Upper lobe of left lung (tissue), 6 donors: ENCODE measurements around the gene PLEKHG3. TPM values are rescaled to one million over a fixed set of nuclear protein-coding genes. Genes with fewer than 3 reads are reported as not detected.

Source experiments
- ATAC-seq, 2 donors: fragments of 200-7000 bp; cut with Tn5 transposase; one replicate each; pipeline ENCODE4 v1.9.1; 2022; ENCODE audit warnings: mild to moderate bottlenecking in 2 of 2, moderate library complexity in 2 of 2; ENCODE audit not compliant: low FRiP score in 2 of 2
- DNase-seq, 2 donors: peaks; one replicate each; pipeline ENCODE4 v3.0.0-alpha.2; 2019 to 2020
- H3K27ac ChIP-seq, 4 donors: fragments of 200-600 bp; sonication (generic); one replicate each; pipeline ENCODE4 v1.5.1; 2016 to 2019
- H3K27me3 ChIP-seq, 4 donors: fragments of 200-600 bp; sonication (generic); one replicate each; pipeline ENCODE4 v1.5.1; 2017 to 2019
- H3K36me3 ChIP-seq, 4 donors: fragments of 200-600 bp; sonication (generic); one replicate each; pipeline ENCODE4 v1.5.1; 2016 to 2019
- H3K4me1 ChIP-seq, 4 donors: fragments of 200-600 bp; sonication (generic); one replicate each; pipeline ENCODE4 v1.5.1; 2018 to 2019
- H3K4me3 ChIP-seq, 4 donors: fragments of 200-600 bp; sonication (generic); one replicate each; pipeline ENCODE4 v1.5.1; 2017 to 2019; ENCODE audit warnings: mild to moderate bottlenecking in 2 of 4, moderate library complexity in 1 of 4
- H3K9me3 ChIP-seq, 4 donors: fragments of 200-600 bp; sonication (generic); one replicate each; pipeline ENCODE4 v1.5.1; 2018 to 2019
- CTCF ChIP-seq, 6 experiments: fragments of 450-650 bp in 4 of 6; fragments of 200-600 bp in 2 of 6; sonication (generic) in 2 of 6; IDR thresholded peaks; one replicate each; pipeline ENCODE4 v1.5.1; 2016 to 2019; ENCODE audit warnings: antibody characterized with exemption in 6 of 6
- EP300 ChIP-seq, 4 donors: sonication (generic); formaldehyde crosslinking; IDR thresholded peaks; one replicate each; pipeline ENCODE4 v1.5.1; 2017; ENCODE audit warnings: antibody characterized with exemption in 4 of 4, control low read depth in 2 of 4
- POLR2A ChIP-seq, 4 donors: fragments of 450-650 bp; IDR thresholded peaks; one replicate each; pipeline ENCODE4 v1.5.1; 2016 to 2017; ENCODE audit warnings: antibody characterized with exemption in 4 of 4, mild to moderate bottlenecking in 2 of 4
- POLR2AphosphoS5 ChIP-seq, 2 donors: sonication (generic); formaldehyde crosslinking; IDR thresholded peaks; one replicate each; pipeline ENCODE4 v1.5.1; 2017; ENCODE audit warnings: antibody characterized with exemption in 2 of 2
- WGBS, 2 donors: methylation state at CpG; one replicate each; pipeline ENCODE4 v1.1.5; 2017 to 2018; 5-methylcytosine and 5-hydroxymethylcytosine counted together
- total RNA-seq, 6 donors: library from RNA; depleted of rRNA in 4 of 6; stranded (reverse); fragments of >200 nt in 4 of 6; gene quantifications; one replicate each; pipeline versions ENCODE4 v1.1.0 to v1.2.1, GENCODE V29; 2016 to 2021
- donor health status: DM: no; HTN: no; CAD: no; lungs with moderate emphysema.
- donor health status: DM: no; HTN: yes; CAD: no; lungs with severe emphysema.

PLEKHG3 gene
- total RNA-seq, 6 donors from 2014 or later, result 12.8 to 49.2 (median 34.8) TPM

DNA sequence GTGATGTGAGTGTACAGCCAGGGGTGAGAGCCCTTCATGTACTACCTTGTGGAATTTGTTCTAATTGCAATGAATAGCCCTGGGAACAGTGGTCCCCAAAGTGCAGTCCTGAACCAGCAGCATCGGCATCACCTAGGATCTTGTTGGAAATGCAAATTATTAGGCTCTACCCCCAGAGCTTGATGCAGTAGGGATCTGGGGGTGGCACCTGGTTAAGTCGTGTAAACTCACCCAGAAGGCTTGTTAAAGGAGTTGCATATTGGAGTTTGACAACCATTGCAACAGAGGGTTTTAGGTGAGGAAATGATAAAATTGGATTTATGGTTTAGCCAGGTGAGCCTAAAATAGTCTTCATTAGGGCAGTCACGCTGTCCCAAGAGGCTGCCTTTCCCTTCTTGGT is 73.2 kb downstream of the PLEKHG3 start:
- no peak for TF ChIP-seq EP300 (IDR thresholded peaks at IDR 0.05)
- Histone ChIP-seq H3K27ac (no peak overlapping the region), H3K9me3 (no peaks in the 10 kb centered on the region), H3K4me1 (no peaks in the 10 kb centered on the region), H3K36me3 (no peaks in the 10 kb centered on the region), H3K4me3 (no peak overlapping the region), H3K27me3 (no peaks in the 10 kb centered on the region)
- ATAC-seq (no peak), DNase-seq (no peak)
- 81 to 90% methylated on average over 3 of the region's 3 CpGs for WGBS, 2 donors

GRCh38 chr14:64778104-64778754 is 74.0 kb downstream of the PLEKHG3 start:
- DNase-seq (no peak), ATAC-seq (no peak)
- Histone ChIP-seq H3K4me3 (no peak overlapping the region), H3K4me1 (no peaks in the 10 kb centered on the region), H3K27ac (no peak overlapping the region), H3K27me3 (no peaks in the 10 kb centered on the region), H3K9me3 (no peaks in the 10 kb centered on the region), H3K36me3 (no peaks in the 10 kb centered on the region)
- no peak for TF ChIP-seq POLR2AphosphoS5 (IDR thresholded peaks at IDR 0.05)
- no peak for TF ChIP-seq EP300 (IDR thresholded peaks at IDR 0.05)
- no peak for TF ChIP-seq POLR2A (IDR thresholded peaks at IDR 0.05)
- TF ChIP-seq CTCF (IDR thresholded peaks at IDR 0.05), result no peak
- 82% methylated on average over 7 of the region's 7 CpGs for WGBS, 2 donors

- no peak for TF ChIP-seq POLR2AphosphoS5 (IDR thresholded peaks at IDR 0.05)
- TF ChIP-seq CTCF (IDR thresholded peaks at IDR 0.05), result no peak
- no peak for TF ChIP-seq POLR2A (IDR thresholded peaks at IDR 0.05)
- TF ChIP-seq EP300 (IDR thresholded peaks at IDR 0.05), result no peak
- H3K27me3 ChIP-seq, result no peaks in the 10 kb centered on the region
- ATAC-seq (no peak), DNase-seq (no peak)
- WGBS, 2 donors, result 89 to 92% methylated on average over 4 to 7 of the region's 7 CpGs
- H3K36me3 ChIP-seq, result no peaks in the 10 kb centered on the region
- no peaks in the 10 kb centered on the region for H3K4me1 ChIP-seq
- H3K27ac ChIP-seq, result no peak overlapping the region
- no peaks in the 10 kb centered on the region for H3K9me3 ChIP-seq
- H3K4me3 ChIP-seq, result no peak overlapping the region
Measured at GRCh38 chr14:64779472-64779871, 75.2 kb downstream of the PLEKHG3 start.

DNA sequence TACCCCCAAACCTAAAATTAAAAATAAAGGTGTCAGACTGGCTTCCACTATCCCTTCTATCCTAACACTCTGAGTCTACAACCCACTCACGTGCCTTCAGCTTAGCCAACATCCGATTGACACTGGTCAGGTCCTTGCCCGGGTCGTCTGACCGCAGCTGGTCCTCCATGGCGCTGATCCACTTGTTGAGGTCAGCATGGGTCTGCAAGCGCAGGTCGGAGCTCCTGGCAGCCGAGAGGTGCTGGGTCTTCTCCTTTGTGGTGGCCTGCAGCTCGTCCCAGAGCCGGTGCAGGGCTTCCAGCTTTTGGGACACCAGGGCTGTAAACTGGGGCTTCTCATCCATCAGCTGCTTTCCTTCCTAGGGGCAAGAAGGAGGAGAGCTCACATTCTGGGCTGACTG is 78.0 kb downstream of the PLEKHG3 start:
- TF ChIP-seq EP300 (IDR thresholded peaks at IDR 0.05) (no peak), POLR2A (IDR thresholded peaks at IDR 0.05) (no peak), CTCF (IDR thresholded peaks at IDR 0.05) (no peak), POLR2AphosphoS5 (IDR thresholded peaks at IDR 0.05) (no peak)
- H3K4me1 ChIP-seq, result no peaks in the 10 kb centered on the region
- ATAC-seq (no peak), DNase-seq (peak in 1 of 2 donors; percentile 40)
- H3K36me3 ChIP-seq, result no peaks in the 10 kb centered on the region
- no peaks in the 10 kb centered on the region for H3K27me3 ChIP-seq
- WGBS, 2 donors, result 90 to 91% methylated on average over 11 of the region's 11 CpGs
- H3K4me3 ChIP-seq, result no peak overlapping the region
- no peak overlapping the region for H3K27ac ChIP-seq
- H3K9me3 ChIP-seq, result no peaks in the 10 kb centered on the region

DNA sequence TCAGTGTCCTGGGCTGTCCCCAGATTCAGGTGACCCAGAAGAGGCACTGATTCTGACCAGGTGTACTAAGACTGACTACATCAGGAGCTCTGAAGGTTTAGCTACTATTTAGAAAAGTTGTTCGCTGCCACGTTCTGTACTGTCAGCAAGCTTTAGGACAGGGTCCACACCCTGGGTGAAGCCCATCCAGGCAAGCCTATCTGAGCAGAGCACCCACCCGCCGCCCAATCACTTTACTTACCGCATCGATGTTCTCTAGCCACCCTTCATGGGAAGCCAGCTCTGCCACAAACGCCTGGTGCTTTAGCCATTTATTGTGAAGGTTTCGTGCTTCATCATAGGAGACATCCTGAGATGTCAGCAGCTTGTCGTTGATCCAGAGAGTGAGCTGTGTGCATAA is 79.8 kb downstream of the PLEKHG3 start:
- Histone ChIP-seq H3K27me3 (no peaks in the 10 kb centered on the region), H3K4me3 (no peak overlapping the region), H3K27ac (no peak overlapping the region), H3K9me3 (no peaks in the 10 kb centered on the region), H3K36me3 (no peaks in the 10 kb centered on the region), H3K4me1 (no peaks in the 10 kb centered on the region)
- DNase-seq (no peak), ATAC-seq (no peak)
- 91 to 98% methylated on average over 8 to 9 of the region's 9 CpGs for WGBS, 2 donors
- TF ChIP-seq POLR2A (IDR thresholded peaks at IDR 0.05) (no peak), POLR2AphosphoS5 (IDR thresholded peaks at IDR 0.05) (no peak), EP300 (IDR thresholded peaks at IDR 0.05) (no peak), CTCF (IDR thresholded peaks at IDR 0.05) (no peak)
